ENCODE measurements around the gene SLC1A4. TPM values are rescaled to one million over a fixed set of nuclear protein-coding genes. Genes with fewer than 3 reads are reported as not detected.

Gene SLC1A4
- total RNA-seq, 2 donors from 2014 or later, result 0.07 to 1.9 TPM

- Mint-ChIP-seq H3K4me1 (peaks cover 11% of the 10 kb centered on the region), H3K36me3 (ENCODE audit: low read depth) (no peaks in the 10 kb centered on the region), H3K4me3 (no peak overlapping the region), H3K27ac (no peak overlapping the region), H3K9me3 (no peaks in the 10 kb centered on the region), H3K27me3 (ENCODE audit: insufficient read depth) (no peaks in the 10 kb centered on the region)
- H3K9ac ChIP-seq (ENCODE audit: extremely low read depth, low read length, poor library complexity, severe bottlenecking), result no peak overlapping the region
- H3K4me3 ChIP-seq (ENCODE audit: low read length), result no peak overlapping the region
- H3K4me1 ChIP-seq (ENCODE audit: control insufficient read depth, insufficient read depth, low read length), result peaks cover 6% of the 10 kb centered on the region
- H3K27me3 ChIP-seq (ENCODE audit: control insufficient read depth, insufficient read depth, low read length, poor library complexity, severe bottlenecking), result no peaks in the 10 kb centered on the region
- no peaks in the 10 kb centered on the region for H3K9me3 ChIP-seq (ENCODE audit: control insufficient read depth, low read length)
- no peaks in the 10 kb centered on the region for H3K36me3 ChIP-seq (ENCODE audit: control insufficient read depth, insufficient read depth, low read length)
- no peak overlapping the region for H3K27ac ChIP-seq (ENCODE audit: low read depth, low read length)
- peak; percentile 65 for DNase-seq
- TF ChIP-seq CTCF (conservative IDR thresholded peaks at IDR 0.05), result peak; percentile 71
- WGBS, 2 experiments (ENCODE audit: insufficient coverage in 1 of 2, insufficient read length in 1 of 2), result 68% methylated on average over 1 of the region's 4 CpGs; no CpG with 5 or more reads in 1 of the 2 experiments
Observed at GRCh38 chr2:65017335-65017734, 28.1 kb downstream of the SLC1A4 start.

- H3K27me3 ChIP-seq (ENCODE audit: control insufficient read depth, insufficient read depth, low read length, poor library complexity, severe bottlenecking), result no peaks in the 10 kb centered on the region
- H3K27ac ChIP-seq (ENCODE audit: low read depth, low read length), result no peak overlapping the region
- H3K36me3 Mint-ChIP-seq (ENCODE audit: low read depth), result no peaks in the 10 kb centered on the region
- H3K4me1 Mint-ChIP-seq, result peaks cover 16% of the 10 kb centered on the region
- H3K9me3 ChIP-seq (ENCODE audit: control insufficient read depth, low read length), result no peaks in the 10 kb centered on the region
- H3K9me3 Mint-ChIP-seq, result no peaks in the 10 kb centered on the region
- no peaks in the 10 kb centered on the region for H3K27me3 Mint-ChIP-seq (ENCODE audit: insufficient read depth)
- H3K27ac Mint-ChIP-seq, result no peak overlapping the region
- H3K4me3 ChIP-seq (ENCODE audit: low read length), result no peak overlapping the region
- H3K36me3 ChIP-seq (ENCODE audit: control insufficient read depth, insufficient read depth, low read length), result no peaks in the 10 kb centered on the region
- no peak for TF ChIP-seq CTCF (conservative IDR thresholded peaks at IDR 0.05)
- peaks cover 6% of the 10 kb centered on the region for H3K4me1 ChIP-seq (ENCODE audit: control insufficient read depth, insufficient read depth, low read length)
- H3K4me3 Mint-ChIP-seq, result no peak overlapping the region
- H3K9ac ChIP-seq (ENCODE audit: extremely low read depth, low read length, poor library complexity, severe bottlenecking), result no peak overlapping the region
- DNase-seq, result no peak
- WGBS, 2 experiments (ENCODE audit: insufficient coverage in 1 of 2, insufficient read length in 1 of 2), result 91 to 93% methylated on average over 11 to 15 of the region's 15 CpGs
Observed at GRCh38 chr2:65018141-65018582, 29.0 kb downstream of the SLC1A4 start.

- Mint-ChIP-seq H3K4me3 (no peak overlapping the region), H3K36me3 (ENCODE audit: low read depth) (no peaks in the 10 kb centered on the region), H3K27ac (no peak overlapping the region)
Observed at GRCh38 chr2:65019010-65019409, 29.8 kb downstream of the SLC1A4 start.

More at GRCh38 chr2:65019010-65019409, 29.8 kb downstream of the SLC1A4 start:
- 83 to 98% methylated on average over 1 of the region's 1 CpG for WGBS, 2 experiments (ENCODE audit: insufficient coverage in 1 of 2, insufficient read length in 1 of 2)
- Histone ChIP-seq H3K9ac (ENCODE audit: extremely low read depth, low read length, poor library complexity, severe bottlenecking) (no peak overlapping the region), H3K4me1 (ENCODE audit: control insufficient read depth, insufficient read depth, low read length) (peaks cover 6% of the 10 kb centered on the region), H3K4me3 (ENCODE audit: low read length) (no peak overlapping the region), H3K36me3 (ENCODE audit: control insufficient read depth, insufficient read depth, low read length) (no peaks in the 10 kb centered on the region), H3K27ac (ENCODE audit: low read depth, low read length) (no peak overlapping the region), H3K9me3 (ENCODE audit: control insufficient read depth, low read length) (no peaks in the 10 kb centered on the region), H3K27me3 (ENCODE audit: control insufficient read depth, insufficient read depth, low read length, poor library complexity, severe bottlenecking) (no peaks in the 10 kb centered on the region)
- TF ChIP-seq CTCF (conservative IDR thresholded peaks at IDR 0.05), result no peak
- DNase-seq, result no peak
- H3K9me3 Mint-ChIP-seq, result no peaks in the 10 kb centered on the region
- H3K4me1 Mint-ChIP-seq, result peaks cover 16% of the 10 kb centered on the region
- no peaks in the 10 kb centered on the region for H3K27me3 Mint-ChIP-seq (ENCODE audit: insufficient read depth)
